ENCODE measurements around the gene SLC22A7.

SLC22A7 gene

DNA sequence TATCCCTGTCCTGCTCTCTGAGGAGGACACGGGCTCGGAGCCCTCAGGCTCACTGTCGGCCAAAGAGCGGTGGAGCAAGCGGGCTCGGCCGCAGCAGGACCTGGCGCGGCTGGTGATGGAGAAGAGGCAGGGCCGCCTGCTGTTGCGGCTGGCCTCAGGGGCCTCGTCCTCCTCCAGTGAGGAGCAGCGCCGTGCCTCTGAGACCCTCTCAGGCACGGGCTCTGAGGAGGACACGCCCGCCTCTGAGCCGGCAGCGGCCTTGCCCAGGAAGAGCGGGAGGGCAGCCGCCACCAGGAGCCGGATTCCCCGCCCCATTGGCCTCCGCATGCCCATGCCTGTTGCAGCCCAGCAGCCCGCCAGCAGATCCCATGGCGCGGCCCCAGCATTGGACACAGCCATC lies 14.2 kb upstream of the SLC22A7 start:
- peak in 1 of 2 experiments; percentile 24 for DNase-seq

DNA sequence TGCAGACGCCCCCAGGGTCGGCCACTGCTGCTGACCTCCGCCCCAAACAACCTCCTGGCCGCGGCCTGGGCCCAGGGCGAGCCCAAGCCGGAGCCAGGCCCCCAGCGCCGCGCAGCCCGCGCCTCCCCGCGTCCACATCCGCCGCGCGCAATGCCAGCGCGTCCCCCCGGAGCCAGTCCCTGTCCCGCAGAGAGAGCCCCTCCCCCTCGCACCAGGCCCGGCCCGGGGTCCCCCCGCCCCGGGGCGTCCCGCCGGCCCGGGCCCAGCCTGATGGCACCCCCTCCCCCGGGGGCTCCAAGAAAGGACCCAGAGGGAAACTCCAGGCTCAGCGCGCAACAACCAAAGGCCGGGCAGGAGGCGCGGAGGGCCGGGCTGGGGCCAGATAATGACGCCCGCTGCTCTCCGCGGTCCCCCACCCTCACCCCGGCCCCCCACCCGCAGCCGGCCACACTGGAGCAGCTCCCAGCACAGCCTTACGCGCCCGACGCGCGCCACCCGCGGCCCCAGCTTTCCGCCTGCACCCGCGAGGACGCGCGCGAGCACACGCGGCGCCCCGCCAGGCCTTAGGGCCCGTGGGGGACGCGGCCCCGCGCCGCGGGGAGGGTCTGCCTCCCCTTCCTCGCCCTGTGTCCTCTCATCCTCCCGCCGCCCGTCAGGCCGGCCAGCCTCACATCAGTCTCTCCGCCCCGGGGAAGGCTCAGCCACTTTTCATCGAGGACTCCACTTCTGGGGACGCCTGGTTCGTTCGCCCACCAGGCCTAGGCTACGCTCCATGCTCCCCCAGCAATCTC lies 12.9 kb upstream of the SLC22A7 start:
- DNase-seq: no peak

DNA sequence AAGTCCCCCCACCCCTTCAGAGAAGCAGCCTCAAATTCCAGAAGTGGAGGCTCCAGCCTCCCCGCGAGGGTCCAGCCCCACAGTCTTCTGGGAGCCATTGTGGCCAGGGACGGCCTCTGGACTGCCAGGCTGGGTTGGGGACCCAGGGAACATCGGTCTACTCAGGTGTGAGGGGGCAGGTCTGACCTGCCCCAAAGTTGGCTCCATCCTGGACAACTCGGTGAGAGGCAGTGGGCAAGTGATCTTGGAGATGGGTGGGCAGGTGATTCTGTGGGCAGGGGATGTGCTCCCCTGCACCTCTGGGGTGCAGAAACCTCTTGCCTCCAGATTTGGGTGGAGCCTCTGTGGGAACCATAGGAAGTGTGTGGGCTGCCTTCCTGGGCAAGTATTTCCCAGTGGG lies 12.2 kb upstream of the SLC22A7 start:
- DNase-seq: no peak

DNA sequence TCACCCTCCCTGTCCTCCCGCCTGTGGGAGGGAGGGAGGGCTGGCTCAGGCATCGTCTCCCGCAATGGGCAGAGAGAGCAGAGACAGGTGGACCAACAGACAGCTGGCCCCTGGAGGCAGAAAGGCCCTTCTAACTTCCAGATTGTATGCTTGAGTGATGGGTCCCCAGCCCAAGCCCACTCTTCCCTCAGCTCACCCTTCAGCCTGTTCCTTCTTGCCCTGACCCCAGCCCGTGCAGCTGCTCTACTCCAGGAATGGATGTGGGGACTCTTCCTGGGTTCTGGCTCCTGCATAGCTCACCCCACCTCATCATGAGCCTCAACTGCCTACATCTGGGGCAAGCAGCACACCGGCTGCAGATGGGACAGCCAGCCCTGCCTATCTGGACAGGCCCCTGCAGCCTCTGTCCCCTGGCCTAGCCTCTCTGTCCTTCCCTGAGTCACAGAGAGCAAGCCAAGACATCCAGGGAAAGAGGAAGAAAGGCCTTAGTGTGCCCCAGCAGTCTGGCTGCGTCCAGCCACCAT lies 11.5 kb upstream of the SLC22A7 start:
- DNase-seq: no peak

DNA sequence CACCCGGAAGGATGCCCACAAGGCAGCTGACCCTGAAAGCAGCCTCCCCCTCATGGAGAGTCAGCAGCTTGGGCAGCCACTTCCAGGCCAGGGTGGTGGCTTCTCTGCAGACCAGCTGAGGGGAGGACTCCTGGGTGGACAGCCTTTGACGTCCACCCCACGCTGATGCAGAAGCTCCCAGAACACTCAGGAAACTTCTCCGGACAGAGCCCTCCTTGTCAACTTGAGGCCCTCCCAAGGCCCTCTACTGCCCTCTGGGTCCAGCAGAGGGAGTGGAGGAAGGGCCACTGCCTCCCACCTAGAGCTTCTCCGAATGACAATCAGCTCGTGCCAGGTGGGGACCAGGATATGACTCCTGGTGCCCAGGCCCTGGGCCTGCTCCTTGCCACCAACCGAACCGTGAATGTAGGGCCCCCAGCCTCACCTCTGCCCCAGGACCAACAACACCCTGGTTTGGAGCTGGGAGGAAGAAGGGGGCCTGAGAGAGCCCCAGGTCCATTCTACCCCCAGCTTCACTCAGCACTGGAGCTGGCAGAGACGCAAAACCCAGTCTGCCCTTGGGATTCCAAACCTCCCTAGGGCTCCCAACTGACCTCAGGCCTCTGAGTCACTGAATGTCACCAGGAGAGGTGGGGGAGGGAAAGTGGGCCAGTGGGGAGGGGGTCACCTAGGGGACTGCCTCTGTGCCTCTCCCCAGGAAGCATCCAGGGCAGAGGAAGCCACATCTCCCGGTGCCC lies 10.9 kb upstream of the SLC22A7 start:
- DNase-seq: no peak

DNA sequence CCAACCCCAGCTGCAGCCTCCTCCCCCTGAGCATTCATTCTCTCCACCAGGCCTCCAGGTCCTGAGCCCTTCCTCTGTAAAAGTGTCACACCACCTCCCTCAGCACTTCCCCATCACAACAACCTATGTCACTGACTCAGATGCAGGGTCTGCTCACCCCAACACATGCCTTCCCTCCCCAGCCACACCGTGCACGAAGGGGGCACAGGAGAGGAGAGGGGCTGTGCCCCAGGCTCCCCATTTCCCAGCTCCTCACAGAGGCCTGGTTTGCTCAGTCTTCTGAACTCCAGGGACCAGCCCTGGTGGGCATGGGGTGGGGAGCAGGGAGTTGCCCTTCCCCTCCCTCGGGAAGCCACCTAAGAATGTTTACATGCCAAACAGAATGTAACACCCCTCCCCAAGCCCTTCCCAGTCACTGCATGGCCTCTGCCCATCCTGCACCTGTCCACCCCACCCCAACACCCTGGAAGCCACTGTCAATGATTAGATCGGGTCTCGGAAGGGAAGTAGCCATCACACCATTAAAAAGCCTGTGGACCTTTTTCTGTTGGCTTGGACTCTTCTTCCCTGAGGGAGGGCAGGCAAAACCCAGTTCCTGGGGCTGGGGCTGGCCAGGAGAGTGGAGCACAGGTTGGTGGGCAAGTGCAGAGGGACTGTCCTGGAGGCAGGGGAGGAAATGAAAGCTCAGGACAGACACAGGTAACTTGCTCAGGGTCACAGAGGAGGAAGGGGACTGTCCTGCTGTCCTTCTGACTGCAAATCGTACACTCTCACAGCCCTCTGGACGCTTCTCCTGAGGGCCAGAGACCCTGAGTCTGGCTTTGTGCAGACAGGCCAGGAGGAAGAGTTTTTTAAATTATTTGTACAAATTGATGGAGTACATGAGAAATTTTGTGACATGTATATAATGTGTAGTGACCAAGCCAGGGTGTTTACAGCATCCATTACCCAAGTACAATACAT lies 10.1 kb upstream of the SLC22A7 start:
- DNase-seq: no peak

DNA sequence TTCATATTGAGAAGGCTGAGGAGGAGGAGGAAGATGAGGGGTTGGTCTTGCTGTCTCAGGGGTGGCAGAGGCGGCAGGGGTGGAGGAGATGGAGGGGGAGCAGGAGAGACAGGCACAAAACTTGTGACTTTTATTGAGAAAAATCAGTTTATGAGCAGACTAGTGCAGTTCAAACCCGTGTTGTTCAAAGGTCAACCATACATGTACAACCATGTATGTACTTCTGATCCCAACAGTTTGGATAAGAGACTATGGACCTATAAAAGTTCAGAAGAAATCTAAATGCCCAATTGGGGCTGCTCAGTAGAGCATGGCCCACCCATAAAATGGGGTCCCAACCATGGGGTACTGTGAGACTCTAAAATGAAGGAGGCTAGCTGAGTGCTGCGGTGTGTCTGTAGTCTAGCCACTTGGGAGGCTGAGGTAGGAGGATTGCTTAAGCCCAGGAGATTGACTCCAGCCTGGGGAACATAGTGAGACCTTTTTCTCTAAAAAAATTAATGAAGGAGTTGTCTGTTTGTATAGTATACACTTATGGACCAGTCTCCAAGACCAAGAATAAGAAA lies 7.6 kb upstream of the SLC22A7 start:
- DNase-seq: no peak

DNA sequence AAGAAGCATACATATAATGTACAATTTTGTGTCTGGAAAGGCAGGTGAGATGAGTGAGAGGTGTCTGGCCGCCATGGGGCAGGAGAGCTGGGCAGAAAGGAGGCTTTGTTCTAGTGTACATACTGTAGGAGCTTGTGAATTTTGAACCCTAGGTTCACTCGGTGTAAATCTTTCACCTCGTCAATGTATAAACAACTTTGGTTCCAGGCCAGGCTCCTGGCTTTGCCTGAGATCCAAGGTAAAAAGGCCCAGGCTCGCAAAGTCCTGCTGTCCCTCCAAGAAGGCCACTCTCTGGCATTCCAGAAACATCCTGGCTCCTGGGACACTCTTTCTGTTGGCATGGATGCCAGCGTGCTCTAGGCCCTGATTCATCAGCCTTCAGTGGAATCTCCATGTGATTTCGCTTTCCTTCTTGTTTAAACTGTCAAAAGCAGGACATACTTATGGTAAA lies 7.1 kb upstream of the SLC22A7 start:
- DNase-seq: no peak

DNA sequence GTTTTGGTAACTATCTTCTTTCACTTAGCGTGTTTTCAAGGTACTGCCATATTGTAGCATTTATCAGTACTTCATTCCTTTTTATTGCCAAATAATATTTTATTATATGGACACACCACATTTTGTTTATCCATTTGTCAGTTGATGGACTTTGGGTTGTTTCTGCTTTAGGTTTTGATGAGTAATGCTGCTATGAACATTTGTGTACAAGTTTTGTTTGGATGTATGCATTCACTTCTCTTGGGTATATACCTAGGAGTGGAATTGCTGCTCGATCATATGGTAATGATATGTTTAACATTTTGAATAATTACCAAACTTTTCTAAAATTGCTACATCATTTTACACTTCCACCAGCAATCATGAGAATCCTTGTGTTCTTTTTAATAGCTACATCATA lies 6.4 kb upstream of the SLC22A7 start:
- no peak for DNase-seq

DNA sequence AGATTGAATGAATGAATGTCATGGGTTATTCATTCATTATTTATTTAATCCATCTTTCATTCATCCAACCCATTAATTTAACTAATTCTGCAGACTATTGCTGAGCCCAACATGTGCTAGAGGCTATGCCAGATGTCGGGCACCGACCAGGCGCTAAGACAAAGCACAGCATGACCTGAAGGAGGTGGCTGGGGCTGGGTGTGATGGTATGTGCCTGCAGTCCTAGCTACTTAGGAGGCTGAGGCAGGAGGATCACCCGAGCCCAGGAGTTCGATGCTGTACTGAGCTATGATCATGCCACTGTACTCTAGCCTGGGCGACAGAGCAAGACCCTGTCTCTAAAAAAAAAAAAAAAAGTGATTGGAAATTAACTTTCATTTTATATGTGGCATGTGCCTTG lies 5.7 kb upstream of the SLC22A7 start:
- DNase-seq: no peak

DNA sequence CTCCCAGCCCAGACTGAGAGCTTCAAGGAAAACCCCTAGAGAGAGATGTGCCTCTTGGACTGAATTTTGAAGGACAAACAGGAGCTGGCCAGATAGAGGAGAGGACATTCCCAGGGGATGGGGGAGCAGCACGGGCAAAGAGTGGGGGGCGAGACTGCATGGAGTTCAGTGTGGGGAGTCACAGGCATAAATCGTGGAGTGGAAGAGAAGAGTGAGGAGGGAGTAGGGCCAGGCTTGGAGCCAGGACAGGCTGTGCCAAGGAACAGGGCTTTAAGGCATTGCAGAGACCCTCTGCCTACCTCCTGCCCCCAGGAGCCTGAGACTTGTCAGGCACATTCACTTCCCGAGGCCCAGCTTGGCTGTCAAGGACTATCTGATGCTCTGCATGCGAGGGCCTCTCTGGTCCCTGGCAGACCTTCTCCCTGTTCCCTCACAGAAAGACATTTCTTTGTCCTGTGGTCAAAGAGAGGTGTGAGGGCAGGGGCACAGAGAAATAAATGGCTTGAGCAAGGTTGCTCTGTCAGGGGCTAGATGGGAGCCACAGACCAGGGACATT lies 5.2 kb upstream of the SLC22A7 start:
- no peak for DNase-seq

DNA sequence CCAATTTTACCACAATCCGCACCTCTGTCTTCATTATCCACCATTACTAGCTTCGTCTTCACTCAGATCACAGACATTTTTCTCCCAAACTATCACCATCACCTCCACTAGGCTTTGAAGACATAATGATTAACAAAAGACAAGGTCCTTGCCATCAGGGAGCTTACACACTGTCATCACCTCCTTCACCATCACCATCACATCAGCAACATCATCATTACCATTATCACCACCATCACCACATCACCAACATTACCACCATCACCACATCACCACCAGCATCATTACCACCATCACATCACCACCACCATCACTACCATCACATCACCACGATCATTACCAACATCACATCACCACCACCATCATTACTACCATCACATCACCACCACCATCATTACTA lies 4.4 kb upstream of the SLC22A7 start:
- no peak for DNase-seq

DNA sequence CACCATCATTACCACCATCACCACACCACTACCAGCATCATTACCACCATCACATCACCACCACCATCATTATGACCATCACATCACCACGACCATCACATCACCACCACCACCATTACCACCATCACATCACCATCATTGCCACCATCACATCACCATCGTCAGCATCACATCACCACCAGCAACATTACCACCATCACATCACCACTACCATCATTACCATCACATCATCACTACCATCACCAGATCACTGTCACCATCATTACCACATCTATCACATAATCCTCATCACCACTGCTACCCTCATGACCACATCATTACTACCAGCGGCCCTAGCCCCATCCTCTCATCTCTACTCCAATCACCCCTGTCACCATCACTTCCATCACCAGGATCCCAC lies 3.5 kb upstream of the SLC22A7 start:
- DNase-seq: no peak

DNA sequence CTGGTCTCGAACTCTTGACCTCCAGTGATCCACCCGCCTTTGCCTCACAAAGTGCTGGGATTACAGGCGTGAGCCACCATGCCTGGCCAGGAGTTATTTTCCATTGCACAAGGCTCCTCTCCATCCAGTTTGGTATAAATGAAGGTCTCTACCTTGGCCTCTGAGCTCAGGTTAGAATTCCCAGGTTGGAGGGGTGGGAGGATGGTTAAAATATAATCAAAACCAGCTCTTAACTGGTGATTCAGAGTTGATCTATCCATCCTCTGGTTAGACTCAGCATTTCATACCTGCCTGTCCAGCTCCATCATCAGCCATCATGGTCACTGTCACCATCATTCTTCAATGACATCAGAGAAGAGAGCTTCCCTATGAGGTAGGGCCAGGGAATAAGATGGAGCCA lies 2.6 kb upstream of the SLC22A7 start:
- no peak for DNase-seq

DNA sequence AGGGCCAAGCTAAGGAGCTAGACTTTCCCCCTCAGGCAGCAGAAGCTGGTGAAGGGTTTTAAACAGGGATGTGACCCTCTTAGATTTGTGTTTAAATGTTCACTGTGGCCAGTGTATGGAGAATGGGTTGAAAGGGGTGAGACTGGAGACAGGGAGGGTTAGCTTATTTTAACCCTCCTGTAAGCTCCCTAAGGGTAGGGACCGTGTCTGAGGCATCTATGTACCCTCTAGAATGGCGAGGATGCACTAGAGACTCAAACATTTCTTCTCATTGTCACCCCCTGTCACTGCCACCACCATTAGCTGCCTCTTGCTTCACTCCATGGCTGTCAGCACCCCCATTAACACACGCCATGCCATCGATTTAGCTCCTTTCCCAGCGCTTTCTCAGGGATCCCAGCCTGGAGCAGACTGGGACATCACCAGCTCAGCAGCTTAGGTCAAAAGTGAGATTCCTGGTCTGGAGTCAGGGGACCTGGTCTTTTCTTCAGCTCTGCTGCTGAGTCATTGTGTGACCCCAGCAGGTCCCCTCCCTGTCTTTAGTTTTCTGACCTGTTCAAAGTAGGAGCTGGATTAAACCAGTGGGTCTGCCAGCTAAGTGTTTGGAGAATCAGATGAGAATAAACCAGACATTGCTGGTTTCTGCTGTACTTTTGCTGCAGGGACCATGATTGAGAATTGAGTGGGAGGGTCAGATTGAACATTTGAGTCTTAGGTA lies 1.1 kb upstream of the SLC22A7 start:
- DNase-seq: no peak

DNA sequence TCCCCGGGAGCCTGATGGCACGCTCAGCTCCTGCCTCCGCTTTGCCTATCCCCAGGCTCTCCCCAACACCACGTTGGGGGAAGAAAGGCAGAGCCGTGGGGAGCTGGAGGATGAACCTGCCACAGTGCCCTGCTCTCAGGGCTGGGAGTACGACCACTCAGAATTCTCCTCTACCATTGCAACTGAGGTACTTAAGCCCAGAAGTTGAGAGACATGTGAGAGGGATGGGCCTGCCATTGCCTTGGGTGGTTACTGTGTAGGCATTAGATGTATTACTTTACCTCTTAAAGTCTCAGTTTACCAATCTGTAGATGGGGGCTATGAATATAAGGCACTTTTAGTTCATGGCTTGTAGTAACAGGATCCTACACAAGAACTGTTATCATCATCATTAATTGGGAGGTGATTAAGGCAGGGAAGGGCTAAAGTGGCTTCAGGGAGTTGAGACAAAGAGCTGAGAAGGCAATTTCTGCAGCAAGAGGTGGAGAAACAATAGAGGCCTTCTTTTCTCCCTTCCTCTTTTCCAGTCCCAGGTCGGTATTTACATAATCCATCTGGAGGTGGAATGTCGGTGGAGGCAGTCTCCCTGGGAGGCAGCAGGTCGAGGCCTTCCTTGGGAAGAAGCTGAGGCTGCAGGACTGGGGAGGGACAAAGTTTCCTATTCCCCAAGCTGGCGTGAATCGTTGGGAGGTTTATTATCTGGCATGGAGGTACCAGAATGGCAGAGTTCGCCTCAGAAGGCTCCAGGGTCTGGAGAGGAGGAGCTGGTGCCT lies 691 bp downstream of the SLC22A7 start:
- no peak for DNase-seq

DNA sequence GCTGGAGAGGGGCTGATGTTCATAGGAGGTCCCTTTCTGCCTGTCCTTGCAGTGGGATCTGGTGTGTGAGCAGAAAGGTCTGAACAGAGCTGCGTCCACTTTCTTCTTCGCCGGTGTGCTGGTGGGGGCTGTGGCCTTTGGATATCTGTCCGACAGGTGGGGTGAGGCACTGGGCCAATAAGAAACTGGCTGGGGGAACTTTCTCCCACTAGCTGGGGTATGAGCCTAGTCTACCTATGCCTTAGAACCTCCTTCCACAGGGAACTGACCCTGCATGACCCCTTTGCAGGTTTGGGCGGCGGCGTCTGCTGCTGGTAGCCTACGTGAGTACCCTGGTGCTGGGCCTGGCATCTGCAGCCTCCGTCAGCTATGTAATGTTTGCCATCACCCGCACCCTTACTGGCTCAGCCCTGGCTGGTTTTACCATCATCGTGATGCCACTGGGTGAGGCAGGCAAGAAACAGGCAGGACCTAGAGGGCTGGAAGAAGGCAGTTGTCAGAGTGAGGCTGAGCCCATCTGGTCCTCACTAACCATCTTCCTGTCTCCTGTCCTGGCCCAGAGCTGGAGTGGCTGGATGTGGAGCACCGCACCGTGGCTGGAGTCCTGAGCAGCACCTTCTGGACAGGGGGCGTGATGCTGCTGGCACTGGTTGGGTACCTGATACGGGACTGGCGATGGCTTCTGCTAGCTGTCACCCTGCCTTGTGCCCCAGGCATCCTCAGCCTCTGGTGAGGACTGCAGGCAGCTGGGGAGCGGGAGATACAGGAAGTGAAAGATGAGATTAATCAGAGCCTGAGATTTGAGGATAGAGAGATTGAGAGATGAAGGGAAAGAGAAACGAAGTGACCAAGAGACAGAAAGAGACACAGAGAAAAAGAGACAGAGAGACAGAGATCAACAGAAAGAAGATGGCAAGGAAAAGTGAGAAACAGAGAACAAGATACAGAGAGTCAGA lies 1.6 kb downstream of the SLC22A7 start:
- DNase-seq: no peak

DNA sequence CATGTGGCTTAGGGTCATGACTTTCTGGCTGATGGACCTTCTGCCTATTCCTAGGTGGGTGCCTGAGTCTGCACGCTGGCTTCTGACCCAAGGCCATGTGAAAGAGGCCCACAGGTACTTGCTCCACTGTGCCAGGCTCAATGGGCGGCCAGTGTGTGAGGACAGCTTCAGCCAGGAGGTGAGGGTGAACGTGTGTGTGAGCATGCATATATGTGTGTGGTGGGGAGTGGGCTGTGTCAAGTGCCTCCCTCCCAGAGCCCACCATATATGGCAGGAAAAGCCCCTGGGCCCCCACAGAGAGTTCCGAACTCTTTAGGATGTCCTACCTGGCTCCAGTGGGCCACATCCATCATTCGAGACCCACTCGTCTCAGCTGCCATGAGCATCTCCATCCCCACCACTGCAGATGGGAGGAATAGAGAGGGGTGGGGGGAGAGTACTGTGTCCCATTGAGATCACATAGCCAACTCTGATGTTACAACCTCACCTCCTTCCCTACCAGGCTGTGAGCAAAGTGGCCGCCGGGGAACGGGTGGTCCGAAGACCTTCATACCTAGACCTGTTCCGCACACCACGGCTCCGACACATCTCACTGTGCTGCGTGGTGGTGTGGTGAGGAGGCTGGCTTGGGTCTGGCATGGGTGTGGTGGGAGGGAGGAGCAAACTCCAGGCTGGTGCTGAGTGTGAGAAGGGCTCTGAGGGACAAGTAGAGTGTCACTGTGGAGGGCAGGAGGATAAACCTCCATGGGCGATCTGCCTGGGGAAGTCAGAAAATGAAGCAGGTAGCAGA lies 3.2 kb downstream of the SLC22A7 start:
- DNase-seq: no peak

DNA sequence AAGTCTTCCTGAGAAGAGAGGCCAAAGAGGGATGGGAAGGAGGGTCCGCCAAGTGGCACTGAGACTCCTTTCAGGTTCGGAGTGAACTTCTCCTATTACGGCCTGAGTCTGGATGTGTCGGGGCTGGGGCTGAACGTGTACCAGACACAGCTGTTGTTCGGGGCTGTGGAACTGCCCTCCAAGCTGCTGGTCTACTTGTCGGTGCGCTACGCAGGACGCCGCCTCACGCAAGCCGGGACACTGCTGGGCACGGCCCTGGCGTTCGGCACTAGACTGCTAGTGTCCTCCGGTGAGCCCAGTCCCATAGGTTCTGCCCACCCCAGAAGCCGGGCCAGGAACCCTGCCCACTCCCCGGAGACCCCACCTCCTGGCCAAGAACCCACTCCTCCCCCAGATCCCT lies 4.1 kb downstream of the SLC22A7 start:
- no peak for DNase-seq

Data from NCI-H524 (cell line).